ENCODE results near the gene TENM3. TPM values are rescaled to one million over a fixed set of nuclear protein-coding genes. Genes with fewer than 3 reads are reported as not detected.

Gene TENM3
- total RNA-seq, 1 donor, result 14.0 TPM

- H3K4me3 ChIP-seq (ENCODE audit: low read depth, low read length), result no peak overlapping the region
- TF ChIP-seq, protein P1, sequence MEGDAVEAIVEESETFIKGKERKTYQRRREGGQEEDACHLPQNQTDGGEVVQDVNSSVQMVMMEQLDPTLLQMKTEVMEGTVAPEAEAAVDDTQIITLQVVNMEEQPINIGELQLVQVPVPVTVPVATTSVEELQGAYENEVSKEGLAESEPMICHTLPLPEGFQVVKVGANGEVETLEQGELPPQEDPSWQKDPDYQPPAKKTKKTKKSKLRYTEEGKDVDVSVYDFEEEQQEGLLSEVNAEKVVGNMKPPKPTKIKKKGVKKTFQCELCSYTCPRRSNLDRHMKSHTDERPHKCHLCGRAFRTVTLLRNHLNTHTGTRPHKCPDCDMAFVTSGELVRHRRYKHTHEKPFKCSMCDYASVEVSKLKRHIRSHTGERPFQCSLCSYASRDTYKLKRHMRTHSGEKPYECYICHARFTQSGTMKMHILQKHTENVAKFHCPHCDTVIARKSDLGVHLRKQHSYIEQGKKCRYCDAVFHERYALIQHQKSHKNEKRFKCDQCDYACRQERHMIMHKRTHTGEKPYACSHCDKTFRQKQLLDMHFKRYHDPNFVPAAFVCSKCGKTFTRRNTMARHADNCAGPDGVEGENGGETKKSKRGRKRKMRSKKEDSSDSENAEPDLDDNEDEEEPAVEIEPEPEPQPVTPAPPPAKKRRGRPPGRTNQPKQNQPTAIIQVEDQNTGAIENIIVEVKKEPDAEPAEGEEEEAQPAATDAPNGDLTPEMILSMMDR (IDR thresholded peaks at IDR 0.05; ENCODE audit: insufficient read depth, low read length), result no peak
- no peak for DNase-seq (ENCODE audit: low read depth)
These were observed 103.6 kb downstream of the TENM3 start for GRCh38 chr4:182346675-182347375.

- no peak overlapping the region for H3K4me3 ChIP-seq (ENCODE audit: low read depth, low read length)
- TF ChIP-seq, protein P1 (IDR thresholded peaks at IDR 0.05; ENCODE audit: insufficient read depth, low read length), result no peak
- DNase-seq (ENCODE audit: low read depth), result no peak
These were observed 105.7 kb downstream of the TENM3 start for GRCh38 chr4:182348779-182349326.

- TF ChIP-seq, protein P1 (IDR thresholded peaks at IDR 0.05; ENCODE audit: insufficient read depth, low read length), result no peak
- no peak for DNase-seq (ENCODE audit: low read depth)
- no peak overlapping the region for H3K4me3 ChIP-seq (ENCODE audit: low read depth, low read length)
These were observed 106.8 kb downstream of the TENM3 start for GRCh38 chr4:182350041-182350440.

- no peak overlapping the region for H3K4me3 ChIP-seq (ENCODE audit: low read depth, low read length)
- TF ChIP-seq, protein P1 (IDR thresholded peaks at IDR 0.05; ENCODE audit: insufficient read depth, low read length), result no peak
- DNase-seq (ENCODE audit: low read depth), result no peak
These were observed 108.3 kb downstream of the TENM3 start for GRCh38 chr4:182351485-182351884.

GRCh38 chr4:182354106-182354505 lies 110.9 kb downstream of the TENM3 start:
- TF ChIP-seq, protein P1 (IDR thresholded peaks at IDR 0.05; ENCODE audit: insufficient read depth, low read length), result no peak
- no peak overlapping the region for H3K4me3 ChIP-seq (ENCODE audit: low read depth, low read length)
- no peak for DNase-seq (ENCODE audit: low read depth)

- peak; percentile 8 for DNase-seq (ENCODE audit: low read depth)
- TF ChIP-seq, protein P1 (IDR thresholded peaks at IDR 0.05; ENCODE audit: insufficient read depth, low read length), result no peak
- no peak overlapping the region for H3K4me3 ChIP-seq (ENCODE audit: low read depth, low read length)
These were observed 111.7 kb downstream of the TENM3 start for GRCh38 chr4:182354867-182355266.

Data from fibroblast of the aortic adventitia (primary cell).